ENCODE results near the gene CENATAC.
"Not testable (repeated sequence)": the region's sequence is repeated elsewhere in the genome, so short reads cannot be mapped to it uniquely, and the experiment has no call there.

The CENATAC gene

GRCh38 chr11:118975771-118976709, 21.9 kb upstream of the CENATAC start:
- no peak for DNase-seq (ENCODE audit: low read depth)
- H3K4me3 ChIP-seq (ENCODE audit: low read depth, low read length) = no peak overlapping the region
- TF ChIP-seq CTCF (IDR thresholded peaks at IDR 0.05; ENCODE audit: low read depth, low read length, missing control alignments) = no peak

DNA sequence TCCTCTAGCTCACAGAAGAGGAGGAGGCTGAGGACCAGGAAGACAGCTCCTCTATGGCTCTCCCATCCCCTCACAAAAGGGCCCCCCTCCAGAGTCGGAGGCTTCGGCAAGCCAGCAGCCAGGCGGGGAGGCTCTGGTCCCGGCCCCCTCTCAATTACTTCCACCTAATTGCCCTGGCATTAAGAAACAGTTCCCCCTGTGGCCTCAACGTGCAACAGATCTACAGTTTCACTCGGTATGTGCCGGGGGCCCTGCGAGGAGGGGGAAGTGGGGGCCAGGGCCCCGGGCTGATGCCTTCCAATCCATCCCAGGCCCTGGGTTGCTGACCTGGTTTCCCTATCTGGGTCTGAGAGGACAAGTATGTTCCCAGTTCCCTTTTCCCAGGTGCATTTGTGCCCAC, 18.5 kb upstream of the CENATAC start:
- H3K4me3 ChIP-seq (ENCODE audit: low read depth, low read length) = no peak overlapping the region
- TF ChIP-seq CTCF (IDR thresholded peaks at IDR 0.05; ENCODE audit: low read depth, low read length, missing control alignments) = no peak
- no peak for DNase-seq (ENCODE audit: low read depth)

DNA sequence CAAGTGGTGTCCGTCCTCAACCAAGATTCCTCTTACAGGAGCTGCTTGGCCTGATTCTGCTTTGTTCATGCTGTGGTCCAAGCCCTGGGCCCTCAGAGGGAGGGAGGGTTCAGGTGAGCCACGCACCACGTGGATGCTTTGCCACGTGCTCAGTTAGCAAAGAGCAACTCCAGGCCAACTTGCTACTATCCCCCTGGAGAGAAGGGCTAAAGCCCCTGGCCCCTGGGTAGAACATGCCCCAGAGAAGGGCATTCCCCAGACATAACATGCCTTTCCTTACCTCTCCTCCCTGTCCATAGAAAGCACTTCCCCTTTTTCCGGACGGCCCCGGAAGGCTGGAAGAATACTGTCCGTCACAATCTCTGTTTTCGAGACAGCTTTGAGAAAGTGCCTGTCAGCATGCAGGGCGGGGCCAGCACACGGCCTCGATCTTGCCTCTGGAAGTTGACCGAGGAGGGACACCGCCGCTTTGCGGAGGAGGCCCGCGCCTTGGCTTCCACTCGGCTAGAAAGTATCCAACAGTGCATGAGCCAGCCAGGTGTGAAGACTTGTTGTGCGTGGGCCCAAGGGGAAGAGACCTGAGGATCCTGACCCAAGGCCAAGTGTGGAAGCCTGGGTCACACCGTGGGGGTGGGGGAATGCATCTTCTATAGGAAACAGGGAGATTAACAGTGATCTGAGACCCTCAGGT, 17.6 kb upstream of the CENATAC start:
- no peak for TF ChIP-seq CTCF (IDR thresholded peaks at IDR 0.05; ENCODE audit: low read depth, low read length, missing control alignments)
- no peak overlapping the region for H3K4me3 ChIP-seq (ENCODE audit: low read depth, low read length)
- DNase-seq (ENCODE audit: low read depth) = no peak

DNA sequence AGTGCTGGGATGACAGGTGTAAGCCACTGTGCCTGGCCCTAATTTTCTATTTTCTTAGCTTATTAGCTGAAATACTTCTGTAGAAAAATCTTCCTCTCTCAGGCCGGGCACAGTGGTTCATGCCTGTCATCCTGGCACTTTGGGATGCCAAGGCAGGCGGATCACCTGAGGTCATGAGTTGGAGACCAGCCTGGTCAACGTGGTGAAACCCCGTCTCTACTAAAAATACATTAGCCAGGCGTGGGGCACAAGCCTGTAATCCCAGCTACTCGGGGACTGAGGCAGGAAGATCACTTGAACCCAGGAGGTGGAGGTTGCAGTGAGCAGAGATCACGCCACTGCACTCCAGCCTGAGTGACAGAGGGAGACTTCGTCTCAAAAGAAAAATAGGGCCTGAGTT, 13.6 kb upstream of the CENATAC start:
- H3K4me3 ChIP-seq (ENCODE audit: low read depth, low read length); DNase-seq (ENCODE audit: low read depth): not testable (repeated sequence)

DNA sequence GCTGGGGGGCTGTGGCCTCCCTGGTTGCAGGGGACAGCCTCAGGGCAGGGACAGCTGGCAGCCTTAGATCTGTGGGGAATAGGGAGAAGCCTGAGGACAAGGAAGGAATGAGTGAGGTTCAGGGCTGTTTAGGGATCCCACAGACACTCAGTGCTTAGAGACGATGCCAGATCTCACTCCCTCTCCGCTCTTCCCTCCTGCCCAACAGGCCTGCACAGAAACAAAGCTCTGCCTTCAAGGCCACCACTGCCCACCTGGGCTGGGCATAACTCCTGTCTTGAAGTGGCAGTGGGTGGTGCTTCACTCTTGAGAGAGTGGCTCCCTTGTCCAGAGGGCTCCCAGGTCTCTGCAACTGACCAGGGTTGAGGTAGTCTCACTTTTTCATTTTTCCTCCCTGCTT, 13.1 kb upstream of the CENATAC start:
- TF ChIP-seq CTCF (IDR thresholded peaks at IDR 0.05; ENCODE audit: low read depth, low read length, missing control alignments) = no peak
- H3K4me3 ChIP-seq (ENCODE audit: low read depth, low read length) = no peak overlapping the region
- DNase-seq (ENCODE audit: low read depth) = no peak

GRCh38 chr11:118988280-118988679, 9.7 kb upstream of the CENATAC start:
- TF ChIP-seq CTCF (IDR thresholded peaks at IDR 0.05; ENCODE audit: low read depth, low read length, missing control alignments) = no peak
- DNase-seq (ENCODE audit: low read depth) = no peak
- H3K4me3 ChIP-seq (ENCODE audit: low read depth, low read length) = no peak overlapping the region

GRCh38 chr11:118991486-118992038, 6.4 kb upstream of the CENATAC start:
- not testable (repeated sequence) for H3K4me3 ChIP-seq (ENCODE audit: low read depth, low read length); DNase-seq (ENCODE audit: low read depth)
